Retina (tissue), 1 donor: ENCODE results near the gene VCX3A.
"Not testable (repeated sequence)": the region's sequence is repeated elsewhere in the genome, so short reads cannot be mapped to it uniquely, and the experiment has no call there.

Experiments
- DNase-seq: peaks from one replicate; pipeline ENCODE4 v3.0.0-alpha.2; 2016

Gene VCX3A

GRCh38 chrX:6535018-6535417 is at the start of gene VCX3A:
Gene VCX3A, minus strand, starts transcription at chrX:6535118. Its CDS starts 621 bp downstream, at chrX:6534497.
- not testable (repeated sequence) for DNase-seq

- no peak for DNase-seq
These were observed 39.8 kb upstream of the VCX3A start for GRCh38 chrX:6574762-6575161.

- no peak for DNase-seq
These were observed 33.1 kb upstream of the VCX3A start for GRCh38 chrX:6568031-6568430.

- no peak for DNase-seq
These were observed 24.1 kb upstream of the VCX3A start for GRCh38 chrX:6558979-6559378.

GRCh38 chrX:6557690-6558089 is 22.8 kb upstream of the VCX3A start:
- no peak for DNase-seq

GRCh38 chrX:6550999-6551398 is 16.1 kb upstream of the VCX3A start:
- DNase-seq: no peak

GRCh38 chrX:6545712-6546111 is 10.8 kb upstream of the VCX3A start:
- DNase-seq: no peak

GRCh38 chrX:6526564-6527136 is 8.3 kb downstream of the VCX3A start:
- no peak for DNase-seq

GRCh38 chrX:6517376-6517775 is 17.5 kb downstream of the VCX3A start:
- DNase-seq: no peak

- no peak for DNase-seq
These were observed 28.5 kb downstream of the VCX3A start for GRCh38 chrX:6506444-6506843.

- DNase-seq: no peak
These were observed 29.0 kb downstream of the VCX3A start for GRCh38 chrX:6505960-6506359.

GRCh38 chrX:6500719-6501118 is 34.2 kb downstream of the VCX3A start:
- DNase-seq: no peak

- DNase-seq: no peak
These were observed 36.6 kb downstream of the VCX3A start for GRCh38 chrX:6498324-6498723.
